NCI-H345 (cell line): Measurements from ENCODE around the gene QRFP.
"Not testable (repeated sequence)": the region's sequence is repeated elsewhere in the genome, so short reads cannot be mapped to it uniquely, and the experiment has no call there.

Experiments
- DNase-seq: peaks from one replicate; lab custom pipeline; 2025; lab: John Stamatoyannopoulos, UW

The QRFP gene

DNA sequence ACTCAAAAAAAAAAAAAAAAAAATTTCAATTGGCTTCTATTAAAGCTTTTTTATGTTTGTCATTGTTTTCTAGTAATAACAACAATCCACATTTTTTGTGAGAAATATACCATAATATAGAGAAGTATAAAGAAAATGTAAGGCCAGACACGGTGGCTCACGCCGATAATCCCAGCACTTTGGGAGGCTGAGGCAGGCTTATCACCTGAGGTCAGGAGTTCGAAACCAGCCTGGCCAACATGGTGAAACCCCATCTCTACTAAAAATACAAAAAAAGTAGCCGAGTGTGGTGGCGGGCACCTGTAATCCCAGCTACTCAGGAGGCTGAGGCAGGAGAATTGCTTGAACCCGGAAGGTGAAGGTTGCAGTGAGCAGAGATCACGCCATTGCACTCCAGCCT is 48.1 kb downstream of the QRFP start:
- DNase-seq = not testable (repeated sequence)

DNA sequence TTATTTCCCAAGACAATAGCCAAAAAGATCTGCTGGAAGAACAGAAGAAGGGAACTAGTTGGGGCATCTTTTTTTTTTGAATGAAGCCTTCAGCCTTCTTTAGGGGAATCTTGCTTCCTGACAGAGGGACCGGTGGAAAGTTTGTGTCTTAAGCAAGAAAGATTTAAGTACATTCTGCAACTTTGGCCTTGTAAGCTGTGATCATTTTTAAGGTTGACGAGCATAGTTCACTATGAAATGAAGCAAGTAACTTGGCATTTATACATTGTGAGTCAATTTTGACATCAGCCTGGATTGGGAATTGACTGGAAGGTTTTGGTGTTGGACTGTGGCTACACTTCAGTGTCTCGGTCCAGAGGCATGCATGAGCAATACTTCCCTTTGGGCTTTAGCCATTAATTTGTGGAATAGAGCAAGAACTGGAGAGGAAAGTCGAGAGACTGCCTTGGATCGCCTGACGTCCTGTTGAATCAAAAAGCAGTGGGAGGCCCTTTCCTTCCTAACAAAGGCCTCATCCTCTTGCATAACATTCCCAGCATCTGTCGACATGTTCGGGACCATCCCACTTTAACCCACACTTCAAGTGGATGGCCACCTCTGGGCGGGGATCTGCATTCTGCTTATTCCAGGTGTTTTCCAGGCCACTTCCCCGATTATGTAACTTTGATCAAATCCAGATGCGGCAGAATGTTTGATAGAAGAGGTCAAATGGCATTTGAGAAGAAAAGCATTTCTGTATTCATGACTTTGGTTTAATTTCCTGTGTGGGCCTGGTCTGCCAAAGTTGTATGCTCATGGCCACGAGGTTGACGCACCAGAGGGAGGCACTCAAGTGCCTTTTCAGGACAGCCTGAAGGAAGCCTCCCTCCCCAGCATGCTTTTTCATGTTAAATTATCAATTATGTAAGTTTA is 49.0 kb downstream of the QRFP start:
- DNase-seq = no peak

DNA sequence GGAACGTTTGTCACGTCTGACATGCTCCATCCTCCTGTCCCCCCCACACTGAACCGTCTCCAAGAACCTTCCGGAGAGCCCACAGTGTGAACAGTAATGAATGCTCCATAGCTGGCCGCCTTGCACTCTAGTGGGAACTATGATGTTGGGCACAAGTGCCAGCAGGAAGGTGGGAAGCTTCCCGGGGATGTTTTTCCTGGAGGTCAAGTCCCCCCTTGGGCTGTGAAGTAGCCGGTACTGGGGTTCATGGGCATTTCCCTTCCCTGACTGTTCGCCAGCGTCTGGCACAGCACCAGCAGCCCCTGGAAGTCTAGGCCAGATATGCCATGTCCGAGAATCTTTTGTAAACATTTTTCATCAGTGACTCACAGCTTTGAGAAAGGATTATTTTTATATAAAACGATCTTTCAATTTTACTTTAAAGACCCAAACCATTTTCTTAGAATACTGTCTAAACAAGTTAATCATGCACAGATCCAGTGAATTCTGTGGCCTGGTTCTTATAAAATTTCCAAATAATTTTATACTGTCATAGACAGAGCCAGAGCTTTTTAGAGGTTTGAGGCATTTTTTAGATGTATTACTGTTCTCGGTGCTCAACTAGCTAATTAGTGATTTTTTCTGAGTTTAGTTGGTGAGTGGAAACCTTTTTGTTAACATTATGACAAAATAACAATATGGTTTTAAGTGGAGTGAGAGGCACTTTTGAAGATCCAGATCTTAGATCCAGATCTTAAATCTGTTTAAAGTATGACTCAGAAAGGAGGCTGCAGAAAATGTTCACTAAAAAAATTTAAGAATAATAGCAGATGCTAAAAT is 49.9 kb downstream of the QRFP start:
- DNase-seq = no peak

DNA sequence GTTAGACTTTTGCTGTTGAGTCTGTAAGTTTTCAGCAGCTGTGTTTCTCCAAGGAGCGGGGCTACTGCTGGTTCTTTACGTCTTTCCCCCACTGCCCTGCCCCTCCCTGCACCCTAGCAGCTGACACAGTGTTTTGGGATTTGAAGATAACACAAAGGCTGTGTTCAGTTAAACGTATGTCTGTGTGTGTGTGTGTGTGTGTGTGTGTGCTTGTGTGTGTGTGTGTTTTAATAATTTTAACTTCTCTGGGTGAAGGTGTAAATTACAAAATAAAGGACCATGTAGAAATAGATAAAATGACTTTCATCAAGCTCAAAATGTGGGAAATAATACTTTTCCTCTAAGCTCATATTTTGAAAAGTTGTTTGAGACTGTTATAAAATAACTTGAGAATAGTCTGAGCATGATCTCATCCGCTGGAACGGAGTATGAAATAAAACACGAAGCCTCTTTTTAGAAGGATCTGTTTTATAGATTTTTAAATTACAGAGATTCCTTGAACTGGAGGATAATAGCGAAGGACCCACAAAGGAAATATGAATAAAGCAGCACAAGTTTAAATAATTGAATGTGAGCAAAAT is 50.6 kb downstream of the QRFP start:
- DNase-seq = no peak

DNA sequence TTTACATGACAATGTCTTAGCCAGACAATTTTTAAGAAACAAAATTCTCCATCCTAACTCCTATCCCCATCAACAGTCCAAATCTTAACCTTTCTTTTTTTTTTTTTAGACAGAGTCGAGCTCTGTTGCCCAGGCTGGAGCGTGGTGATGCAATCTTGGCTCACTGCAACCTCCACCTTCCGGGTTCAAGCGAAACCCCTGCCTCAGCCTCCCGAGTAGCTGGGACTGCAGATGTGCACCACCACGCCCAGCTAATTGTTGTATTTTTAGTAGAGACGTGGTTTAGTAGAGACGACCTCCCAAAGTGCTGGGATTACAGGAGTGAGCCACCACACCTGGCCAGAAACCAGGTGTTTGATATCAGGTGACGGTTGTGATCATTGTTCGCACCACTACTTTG is 51.4 kb downstream of the QRFP start:
- DNase-seq = no peak

DNA sequence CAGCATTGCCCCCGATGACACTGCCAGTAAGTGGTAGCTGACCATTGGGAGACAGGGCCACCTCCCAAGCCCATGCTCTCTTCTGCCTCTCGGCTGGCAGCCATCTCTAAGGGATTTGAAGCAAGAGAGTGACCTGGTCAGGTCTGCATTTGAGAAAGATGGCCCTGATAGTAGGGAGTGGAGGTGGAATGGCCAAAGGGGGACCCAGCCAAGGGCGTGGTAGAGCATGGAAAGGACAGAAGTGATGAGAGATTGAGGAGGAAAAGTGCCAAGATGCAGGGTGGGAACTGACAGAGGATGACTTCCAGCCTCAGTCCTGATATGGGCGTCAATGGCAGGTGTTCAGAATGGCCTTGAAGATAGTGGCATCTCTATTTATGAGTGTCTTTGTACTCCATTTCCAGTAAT is 52.6 kb downstream of the QRFP start:
- no peak for DNase-seq

DNA sequence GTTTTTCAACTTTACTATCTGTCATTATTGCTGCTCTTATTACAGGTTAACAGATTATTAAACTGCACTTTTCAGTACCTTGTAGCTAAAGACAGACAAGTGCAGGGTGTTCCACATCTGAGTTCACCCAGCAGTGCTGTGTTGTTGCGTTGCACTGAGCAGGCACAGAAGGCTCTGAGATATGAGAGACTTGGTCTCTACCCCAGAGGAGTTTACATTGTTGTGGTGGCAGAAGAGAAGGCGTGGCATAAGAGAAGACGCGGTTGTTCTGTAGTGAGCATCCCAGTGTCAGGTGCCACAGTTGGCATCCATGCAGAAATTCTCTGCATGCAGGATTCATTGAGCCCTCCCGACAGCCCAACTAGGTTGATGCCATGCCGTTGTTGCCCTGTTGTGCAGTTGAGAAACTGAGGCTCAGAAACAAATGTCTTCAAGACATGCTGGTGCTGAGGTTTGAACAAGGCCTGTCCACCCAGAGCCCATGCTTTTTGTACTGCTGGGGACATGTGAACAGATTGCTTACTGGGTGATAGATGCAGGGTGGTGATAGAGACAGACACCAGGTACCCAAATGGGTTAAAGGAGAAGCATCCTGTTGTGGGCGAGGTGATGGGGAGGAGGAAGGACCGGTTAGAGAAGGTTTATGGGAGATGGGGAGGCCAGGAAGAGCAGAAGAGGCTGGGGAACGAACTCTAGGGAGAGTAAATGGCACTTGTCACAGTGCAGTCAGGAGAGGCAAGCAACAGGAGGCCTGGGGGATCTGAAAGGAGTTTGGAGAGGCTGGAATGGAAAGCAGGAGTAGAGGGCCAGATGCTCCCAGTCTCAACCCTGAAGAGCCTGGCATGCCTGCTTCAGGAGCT is 53.3 kb downstream of the QRFP start:
- no peak for DNase-seq
